ENCODE results near the gene PLPP3. TPM values are rescaled to one million over a fixed set of nuclear protein-coding genes. Genes with fewer than 3 reads are reported as not detected.

PLPP3 gene
- total and polyA plus RNA-seq, 2 donors (not counting 1 experiment from before 2014, with no cell fraction given), result 343 to 465 TPM

GRCh38 chr1:56446531-56447098 is 132.7 kb downstream of the PLPP3 start:
- Histone ChIP-seq H3K27me3 (ENCODE audit: control insufficient read depth, insufficient read depth, low read length) (no peaks in the 10 kb centered on the region), H4K20me1 (ENCODE audit: control insufficient read depth, extremely low read depth, insufficient read depth, low read length) (no peaks in the 10 kb centered on the region), H3K4me3 (replicated peaks in 1 of 4; ENCODE audit: control extremely low read depth in 1 of 4, insufficient read depth in 1 of 4, low read depth in 3 of 4, low read length in 4 of 4) (no peak overlapping the region), H3K4me2 (ENCODE audit: extremely low read depth, insufficient read depth, low read length) (no peak overlapping the region), H2AFZ (ENCODE audit: low read length) (no peak overlapping the region), H3K4me1 (ENCODE audit: control insufficient read depth, extremely low read depth, insufficient read depth, low read length) (peaks cover 4% of the 10 kb centered on the region), H3K9me3 (ENCODE audit: control insufficient read depth, insufficient read depth, low read depth, low read length) (no peaks in the 10 kb centered on the region), H3K9ac (ENCODE audit: insufficient read depth, low read length) (no peak overlapping the region), H3K27ac (ENCODE audit: insufficient read depth, low read length) (no peak overlapping the region), H3K79me2 (ENCODE audit: control insufficient read depth, insufficient read depth, low read length) (no peaks in the 10 kb centered on the region), H3K36me3 (ENCODE audit: control insufficient read depth, insufficient read depth, low read length) (no peaks in the 10 kb centered on the region)
- TF ChIP-seq EZH2 (IDR thresholded peaks at IDR 0.05; ENCODE audit: low read length, missing control alignments) (no peak), CTCF (conservative IDR thresholded peaks at IDR 0.05 in 1 of 2, IDR thresholded peaks at IDR 0.05 in 1 of 2; ENCODE audit: low read depth in 1 of 2, low read length in 2 of 2) (no peak)
- peak; percentile 45 to 77 for DNase-seq (ENCODE audit: low read depth in 2 of 2)

GRCh38 chr1:56444960-56445646 is 134.3 kb downstream of the PLPP3 start:
- Histone ChIP-seq H3K4me3 (replicated peaks in 1 of 4; ENCODE audit: control extremely low read depth in 1 of 4, insufficient read depth in 1 of 4, low read depth in 3 of 4, low read length in 4 of 4) (no peak overlapping the region), H3K9ac (ENCODE audit: insufficient read depth, low read length) (no peak overlapping the region), H3K4me1 (ENCODE audit: control insufficient read depth, extremely low read depth, insufficient read depth, low read length) (peaks cover 4% of the 10 kb centered on the region), H3K36me3 (ENCODE audit: control insufficient read depth, insufficient read depth, low read length) (no peaks in the 10 kb centered on the region), H2AFZ (ENCODE audit: low read length) (no peak overlapping the region), H3K4me2 (ENCODE audit: extremely low read depth, insufficient read depth, low read length) (no peak overlapping the region), H4K20me1 (ENCODE audit: control insufficient read depth, extremely low read depth, insufficient read depth, low read length) (no peaks in the 10 kb centered on the region), H3K79me2 (ENCODE audit: control insufficient read depth, insufficient read depth, low read length) (no peaks in the 10 kb centered on the region), H3K27me3 (ENCODE audit: control insufficient read depth, insufficient read depth, low read length) (no peaks in the 10 kb centered on the region), H3K27ac (ENCODE audit: insufficient read depth, low read length) (no peak overlapping the region), H3K9me3 (ENCODE audit: control insufficient read depth, insufficient read depth, low read depth, low read length) (no peaks in the 10 kb centered on the region)
- no peak for DNase-seq (ENCODE audit: low read depth in 2 of 2)
- TF ChIP-seq CTCF (conservative IDR thresholded peaks at IDR 0.05 in 1 of 2, IDR thresholded peaks at IDR 0.05 in 1 of 2; ENCODE audit: low read depth in 1 of 2, low read length in 2 of 2) (no peak), EZH2 (IDR thresholded peaks at IDR 0.05; ENCODE audit: low read length, missing control alignments) (no peak)

Other genes with a start within 250 kb of the PLPP3 start
- 4.9 and 7.1 TPM in 2 replicates for gene PRKAA2, start 65.8 kb upstream of the PLPP3 start, total RNA-seq
- gene PRKAA2, start 65.8 kb upstream of the PLPP3 start, polyA plus RNA-seq, result 2.9 and 3.1 TPM in 2 replicates
- not detected in 2 replicates for gene FYB2, start 239.8 kb upstream of the PLPP3 start, total RNA-seq
- gene FYB2, start 239.8 kb upstream of the PLPP3 start, polyA plus RNA-seq, result not detected in 2 replicates

Data from fibroblast of lung (primary cell).